HG03457 (cell line): Measurements from ENCODE around the gene SHROOM2.

Source experiments
- ATAC-seq: cut with Tn5 transposase; IDR thresholded peaks from one replicate; pipeline ENCODE4 v1.9.1; 2021; ENCODE audit warnings: moderate number of reproducible peaks; ENCODE audit not compliant: unreplicated experiment

Gene SHROOM2

GRCh38 chrX:9992061-9992460 lies 205.8 kb downstream of the SHROOM2 start:
- ATAC-seq = no peak

GRCh38 chrX:9992724-9993123 lies 206.5 kb downstream of the SHROOM2 start:
- no peak for ATAC-seq

- no peak for ATAC-seq
These were observed 209.7 kb downstream of the SHROOM2 start for GRCh38 chrX:9995855-9996339.

GRCh38 chrX:9997041-9997440 lies 210.8 kb downstream of the SHROOM2 start:
- ATAC-seq = no peak

- ATAC-seq = no peak
These were observed 211.3 kb downstream of the SHROOM2 start for GRCh38 chrX:9997524-9997923.
